Natural killer cell (primary cell): ENCODE results near the gene JAML. TPM values are rescaled to one million over a fixed set of nuclear protein-coding genes. Genes with fewer than 3 reads are reported as not detected.

Source experiments
- ATAC-seq, 3 donors: fragments of 150-1000 bp in 2 of 3; fragments of 200-7000 bp in 1 of 3; cut with Tn5 transposase; 1 replicate in 1 of 3; 2 replicates in 2 of 3; pipeline ENCODE4 v1.10.0; 2021; ENCODE audit warnings: mild to moderate bottlenecking in 2 of 3, moderate library complexity in 2 of 3
- DNase-seq, 2 donors: peaks; one replicate each; pipeline versions ENCODE4 v3.0.0 to v3.0.0-alpha.2; 2013 to 2021; ENCODE audit warnings: mixed read lengths in 1 of 2
- H3K27ac ChIP-seq: one replicate; pipeline ENCODE4 v1.5.1; 2013; ENCODE audit warnings: mild to moderate bottlenecking, low read length
- H3K27me3 ChIP-seq: one replicate; pipeline ENCODE4 v1.6.1; 2013; ENCODE audit warnings: low read length; ENCODE audit not compliant: control insufficient read depth, insufficient read depth
- H3K36me3 ChIP-seq: one replicate; pipeline ENCODE4 v1.6.1; 2013; ENCODE audit warnings: low read length; ENCODE audit not compliant: control insufficient read depth, insufficient read depth
- H3K4me1 ChIP-seq: one replicate; pipeline ENCODE4 v1.6.1; 2013; ENCODE audit warnings: low read length; ENCODE audit not compliant: control insufficient read depth, insufficient read depth
- H3K4me3 ChIP-seq: one replicate; pipeline ENCODE4 v1.5.1; 2013; ENCODE audit warnings: low read length
- H3K9me3 ChIP-seq: one replicate; pipeline ENCODE4 v1.6.1; 2013; ENCODE audit warnings: low read length; ENCODE audit not compliant: control insufficient read depth, insufficient read depth
- H3K27ac Mint-ChIP-seq, 2 donors: one replicate each; pipeline ENCODE4 v1.8.0; 2022; ENCODE audit warnings: mild to moderate bottlenecking in 2 of 2, mixed read lengths in 2 of 2, moderate library complexity in 1 of 2
- H3K27me3 Mint-ChIP-seq, 2 donors: one replicate each; pipeline ENCODE4 v1.8.0; 2022; ENCODE audit warnings: low read depth in 2 of 2, mixed read lengths in 2 of 2
- H3K36me3 Mint-ChIP-seq: one replicate; pipeline ENCODE4 v1.8.0; 2022; ENCODE audit warnings: mixed read lengths
- H3K4me1 Mint-ChIP-seq, 2 donors: one replicate each; pipeline ENCODE4 v1.8.0; 2022; ENCODE audit warnings: mixed read lengths in 2 of 2
- H3K4me3 Mint-ChIP-seq: one replicate; pipeline ENCODE4 v1.8.0; 2022; ENCODE audit warnings: mild to moderate bottlenecking, moderate library complexity, mixed read lengths
- H3K9me3 Mint-ChIP-seq, 2 donors: one replicate each; pipeline ENCODE4 v1.8.0; 2022; ENCODE audit warnings: mixed read lengths in 2 of 2
- WGBS: methylation state at CpG from one replicate; pipeline ENCODE4 v1.1.7; 2013; ENCODE audit warnings: missing lambda C conversion rate; ENCODE audit not compliant: insufficient coverage; 5-methylcytosine and 5-hydroxymethylcytosine counted together
- intact Hi-C: fragments of 100-400 bp; cut with micrococcal nuclease; formaldehyde crosslinking; loops from one replicate; pipeline ENCODE4 v1.14.2; 2022
- total RNA-seq, 4 donors: library from RNA; stranded (reverse); fragments of 120-200 nt in 1 of 4; gene quantifications; one replicate each; pipeline versions ENCODE4 v1.2.3 to v1.2.4, GENCODE V29; 2013 to 2022
- TF ChIP-seq, protein P1 (sequence below): fragments of 200-600 bp; IDR thresholded peaks from one replicate; pipeline ENCODE4 v1.8.0; 2022; ENCODE audit warnings: antibody characterized with exemption

JAML gene
- total RNA-seq, 3 donors from 2014 or later (not counting 1 experiment from before 2014, with no cell fraction given): 7.1 to 27.8 (median 12.8) TPM

GRCh38 chr11:118238421-118238820 is 13.6 kb upstream of the JAML start:
- H3K27ac ChIP-seq: no peak overlapping the region
- TF ChIP-seq, protein P1, sequence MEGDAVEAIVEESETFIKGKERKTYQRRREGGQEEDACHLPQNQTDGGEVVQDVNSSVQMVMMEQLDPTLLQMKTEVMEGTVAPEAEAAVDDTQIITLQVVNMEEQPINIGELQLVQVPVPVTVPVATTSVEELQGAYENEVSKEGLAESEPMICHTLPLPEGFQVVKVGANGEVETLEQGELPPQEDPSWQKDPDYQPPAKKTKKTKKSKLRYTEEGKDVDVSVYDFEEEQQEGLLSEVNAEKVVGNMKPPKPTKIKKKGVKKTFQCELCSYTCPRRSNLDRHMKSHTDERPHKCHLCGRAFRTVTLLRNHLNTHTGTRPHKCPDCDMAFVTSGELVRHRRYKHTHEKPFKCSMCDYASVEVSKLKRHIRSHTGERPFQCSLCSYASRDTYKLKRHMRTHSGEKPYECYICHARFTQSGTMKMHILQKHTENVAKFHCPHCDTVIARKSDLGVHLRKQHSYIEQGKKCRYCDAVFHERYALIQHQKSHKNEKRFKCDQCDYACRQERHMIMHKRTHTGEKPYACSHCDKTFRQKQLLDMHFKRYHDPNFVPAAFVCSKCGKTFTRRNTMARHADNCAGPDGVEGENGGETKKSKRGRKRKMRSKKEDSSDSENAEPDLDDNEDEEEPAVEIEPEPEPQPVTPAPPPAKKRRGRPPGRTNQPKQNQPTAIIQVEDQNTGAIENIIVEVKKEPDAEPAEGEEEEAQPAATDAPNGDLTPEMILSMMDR: no peak
- H3K27ac Mint-ChIP-seq: peak overlapping the region in 1 of 2 donors; percentile 86
- H3K4me1 ChIP-seq: peaks cover 33% of the 10 kb centered on the region
- H3K36me3 Mint-ChIP-seq: peaks cover 6% of the 10 kb centered on the region
- H3K27me3 ChIP-seq: no peaks in the 10 kb centered on the region
- H3K9me3 ChIP-seq: no peaks in the 10 kb centered on the region
- intact Hi-C loops: no loop called here
- no peak overlapping the region for H3K4me3 Mint-ChIP-seq
- no peak for ATAC-seq
- no peaks in the 10 kb centered on the region for H3K9me3 Mint-ChIP-seq
- peaks cover 19% of the 10 kb centered on the region for H3K36me3 ChIP-seq
- no peaks in the 10 kb centered on the region for H3K27me3 Mint-ChIP-seq
- peaks cover 42 to 49% of the 10 kb centered on the region in 2 donors for H3K4me1 Mint-ChIP-seq
- 89% methylated on average over 2 of the region's 2 CpGs for WGBS
- no peak overlapping the region for H3K4me3 ChIP-seq
- no peak for DNase-seq

DNA sequence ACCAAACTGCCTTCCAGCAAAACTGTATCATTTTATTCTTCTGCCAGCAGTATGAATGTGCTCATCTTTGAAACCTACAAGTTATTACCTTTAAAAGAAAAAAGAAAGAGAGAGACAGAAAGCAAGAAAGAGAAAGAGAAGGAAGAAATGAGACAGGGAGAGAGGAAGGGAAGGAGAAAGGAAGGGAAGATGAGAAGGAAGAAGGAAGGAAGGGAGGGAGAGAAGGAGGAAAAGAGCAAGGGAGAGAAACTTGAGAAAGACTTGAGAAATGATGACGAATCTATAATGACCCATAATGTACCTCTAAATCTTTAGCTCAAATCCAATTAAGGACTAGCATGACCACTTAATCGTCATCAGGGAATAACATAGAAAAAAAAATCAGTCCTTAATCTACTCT is 11.4 kb upstream of the JAML start:
- no peak for DNase-seq
- H3K36me3 Mint-ChIP-seq: peaks cover 6% of the 10 kb centered on the region
- no peaks in the 10 kb centered on the region for H3K9me3 Mint-ChIP-seq
- Histone ChIP-seq H3K4me3 (no peak overlapping the region), H3K27me3 (no peaks in the 10 kb centered on the region), H3K4me1 (peaks cover 20% of the 10 kb centered on the region), H3K36me3 (peaks cover 30% of the 10 kb centered on the region), H3K27ac (no peak overlapping the region), H3K9me3 (no peaks in the 10 kb centered on the region)
- no peak overlapping the region for H3K27ac Mint-ChIP-seq
- intact Hi-C loops: no loop called here
- H3K4me3 Mint-ChIP-seq: no peak overlapping the region
- no peaks in the 10 kb centered on the region for H3K27me3 Mint-ChIP-seq
- peaks cover 26 to 27% of the 10 kb centered on the region in 2 donors for H3K4me1 Mint-ChIP-seq
- no peak for ATAC-seq
- 86% methylated on average over 2 of the region's 2 CpGs for WGBS
- TF ChIP-seq, protein P1: no peak

- Mint-ChIP-seq H3K36me3 (peaks cover 6% of the 10 kb centered on the region), H3K27ac (no peak overlapping the region), H3K9me3 (no peaks in the 10 kb centered on the region), H3K4me1 (peaks cover 15 to 16% of the 10 kb centered on the region in 2 donors), H3K27me3 (no peaks in the 10 kb centered on the region), H3K4me3 (no peak overlapping the region)
- TF ChIP-seq, protein P1: no peak
- H3K27me3 ChIP-seq: no peaks in the 10 kb centered on the region
- ATAC-seq (no peak), DNase-seq (no peak)
- 98% methylated on average over 4 of the region's 5 CpGs for WGBS
- intact Hi-C loops: no loop called here
- H3K36me3 ChIP-seq: peaks cover 30% of the 10 kb centered on the region
- no peaks in the 10 kb centered on the region for H3K9me3 ChIP-seq
- peaks cover 15% of the 10 kb centered on the region for H3K4me1 ChIP-seq
- no peak overlapping the region for H3K27ac ChIP-seq
- no peak overlapping the region for H3K4me3 ChIP-seq
These were observed 10.0 kb upstream of the JAML start for GRCh38 chr11:118234833-118235232.

DNA sequence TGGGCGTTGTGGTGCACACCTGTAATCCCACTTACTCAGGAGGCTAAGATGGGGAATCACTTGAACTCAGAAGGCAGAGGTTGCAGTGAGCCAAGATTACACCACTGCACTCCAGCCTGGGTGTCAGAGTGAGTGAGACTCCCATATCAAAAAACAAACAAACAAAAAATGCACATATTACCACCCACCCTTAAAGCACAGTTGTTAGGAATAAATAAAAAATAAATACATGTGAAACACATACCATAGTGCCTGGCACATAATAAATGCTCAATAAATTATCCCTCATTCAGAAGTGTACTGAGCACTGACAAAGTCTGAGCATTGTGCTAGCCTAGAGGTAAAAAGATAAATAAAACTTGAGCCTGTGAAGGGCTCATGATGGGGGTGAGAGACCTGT is 9.0 kb upstream of the JAML start:
- Histone ChIP-seq H3K4me1 (peaks cover 15% of the 10 kb centered on the region), H3K9me3 (no peaks in the 10 kb centered on the region), H3K4me3 (no peak overlapping the region), H3K27me3 (no peaks in the 10 kb centered on the region), H3K36me3 (peaks cover 30% of the 10 kb centered on the region), H3K27ac (no peak overlapping the region)
- no peaks in the 10 kb centered on the region for H3K27me3 Mint-ChIP-seq
- ATAC-seq: no peak
- no peaks in the 10 kb centered on the region for H3K9me3 Mint-ChIP-seq
- TF ChIP-seq, protein P1: no peak
- no peak overlapping the region for H3K4me3 Mint-ChIP-seq
- peaks cover 6% of the 10 kb centered on the region in 2 donors for H3K4me1 Mint-ChIP-seq
- DNase-seq: no peak
- H3K27ac Mint-ChIP-seq: no peak overlapping the region
- intact Hi-C loops: no loop called here
- WGBS: 90% methylated on average over 1 of the region's 1 CpG
- peaks cover 6% of the 10 kb centered on the region for H3K36me3 Mint-ChIP-seq
